HL-60 (cell line): ENCODE measurements around the gene NANP.

Experiments used
- CTCF ChIP-seq: IDR thresholded peaks from one replicate; pipeline ENCODE4 v1.5.1; 2011; ENCODE audit warnings: low read length, control low read depth, inconsistent platforms; ENCODE audit not compliant: insufficient read depth
- GABPA ChIP-seq: IDR thresholded peaks from 2 replicates; pipeline ENCODE4 v1.6.1; 2012; ENCODE audit warnings: low read depth
- POLR2AphosphoS5 ChIP-seq: IDR thresholded peaks from 2 replicates; pipeline ENCODE4 v1.6.1; 2012; ENCODE audit warnings: low read depth
- REST ChIP-seq: IDR thresholded peaks from 2 replicates; pipeline ENCODE4 v1.6.1; 2012; ENCODE audit warnings: low read depth; ENCODE audit not compliant: insufficient replicate concordance
- SPI1 ChIP-seq: IDR thresholded peaks from 2 replicates; pipeline ENCODE4 v1.6.1; 2012; ENCODE audit warnings: low read depth, mild to moderate bottlenecking, borderline replicate concordance

GRCh38 chr20:25605148-25605547 lies 18.7 kb downstream of the NANP start:
- TF ChIP-seq CTCF (no peak), REST (no peak), POLR2AphosphoS5 (no peak), GABPA (no peak), SPI1 (no peak)
